ENCODE data around the gene QRICH1. TPM values are rescaled to one million over a fixed set of nuclear protein-coding genes. Genes with fewer than 3 reads are reported as not detected.

QRICH1 gene
- total and polyA plus RNA-seq, 2 of the 13 experiments (the other 11 are each of a cell fraction or from before 2014, with no cell fraction given) = 52.6 to 102 TPM

GRCh38 chr3:49007068-49007770 is 86.7 kb downstream of the QRICH1 start, which contains the start of gene WDR6 (continued):
- TF ChIP-seq ZNF800 (CRISPR knock-in tag; IDR thresholded peaks at IDR 0.05) = peak; percentile 81; the same call in 1 of the 2 replicates
- TF ChIP-seq CBFB (CRISPR knock-in tag; IDR thresholded peaks at IDR 0.05) = 0 out of 2 replicates have a peak, but pooled peaks have one; percentile 16
- no peak for TF ChIP-seq ZNF629 (CRISPR knock-in tag; conservative IDR thresholded peaks at IDR 0.05)
- TF ChIP-seq ZNF616 (CRISPR knock-in tag; IDR thresholded peaks at IDR 0.05; ENCODE audit: low read depth) = no peak
- TF ChIP-seq FLYWCH1 (CRISPR knock-in tag; IDR thresholded peaks at IDR 0.05) = no peak
- peak; percentile 58; the same call in 1 of the 2 replicates for TF ChIP-seq CBX5 (CRISPR knock-in tag; IDR thresholded peaks at IDR 0.05; ENCODE audit: borderline replicate concordance)
- peak; percentile 66 for TF ChIP-seq GZF1 (CRISPR knock-in tag; IDR thresholded peaks at IDR 0.05)
- peak; percentile 79; the same call in 1 of the 2 replicates for TF ChIP-seq HNRNPL (IDR thresholded peaks at IDR 0.05; ENCODE audit: low read depth, low read length)
- TF ChIP-seq, protein P1, sequence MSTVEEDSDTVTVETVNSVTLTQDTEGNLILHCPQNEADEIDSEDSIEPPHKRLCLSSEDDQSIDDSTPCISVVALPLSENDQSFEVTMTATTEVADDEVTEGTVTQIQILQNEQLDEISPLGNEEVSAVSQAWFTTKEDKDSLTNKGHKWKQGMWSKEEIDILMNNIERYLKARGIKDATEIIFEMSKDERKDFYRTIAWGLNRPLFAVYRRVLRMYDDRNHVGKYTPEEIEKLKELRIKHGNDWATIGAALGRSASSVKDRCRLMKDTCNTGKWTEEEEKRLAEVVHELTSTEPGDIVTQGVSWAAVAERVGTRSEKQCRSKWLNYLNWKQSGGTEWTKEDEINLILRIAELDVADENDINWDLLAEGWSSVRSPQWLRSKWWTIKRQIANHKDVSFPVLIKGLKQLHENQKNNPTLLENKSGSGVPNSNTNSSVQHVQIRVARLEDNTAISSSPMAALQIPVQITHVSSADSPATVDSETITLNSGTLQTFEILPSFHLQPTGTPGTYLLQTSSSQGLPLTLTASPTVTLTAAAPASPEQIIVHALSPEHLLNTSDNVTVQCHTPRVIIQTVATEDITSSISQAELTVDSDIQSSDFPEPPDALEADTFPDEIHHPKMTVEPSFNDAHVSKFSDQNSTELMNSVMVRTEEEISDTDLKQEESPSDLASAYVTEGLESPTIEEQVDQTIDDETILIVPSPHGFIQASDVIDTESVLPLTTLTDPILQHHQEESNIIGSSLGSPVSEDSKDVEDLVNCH (CRISPR knock-in tag; IDR thresholded peaks at IDR 0.05) = no peak
- TF ChIP-seq ZBTB42 (CRISPR knock-in tag; IDR thresholded peaks at IDR 0.05) = no peak
- TF ChIP-seq MLXIP (CRISPR knock-in tag; IDR thresholded peaks at IDR 0.05; ENCODE audit: borderline replicate concordance) = no peak
- TF ChIP-seq KLF15 (CRISPR knock-in tag; IDR thresholded peaks at IDR 0.05; ENCODE audit: borderline replicate concordance) = peak; percentile 73; the same call in 1 of the 2 replicates
- 0 out of 2 replicates have a peak, but pooled peaks have one; percentile 65 for TF ChIP-seq ZNF564 (CRISPR knock-in tag; IDR thresholded peaks at IDR 0.05)
- no peak for TF ChIP-seq MAFK (conservative IDR thresholded peaks at IDR 0.05 in 1 of 2, IDR thresholded peaks at IDR 0.05 in 1 of 2; ENCODE audit: low read length in 2 of 2)
- 0 out of 2 replicates have a peak, but pooled peaks have one; percentile 53 for TF ChIP-seq IRX3 (CRISPR knock-in tag; IDR thresholded peaks at IDR 0.05; ENCODE audit: borderline replicate concordance, low read depth)
- no peak for TF ChIP-seq ARNT (IDR thresholded peaks at IDR 0.05)
- peak; percentile 71; the same call in 1 of the 2 replicates for TF ChIP-seq HES4 (CRISPR knock-in tag; IDR thresholded peaks at IDR 0.05; ENCODE audit: borderline replicate concordance)
- 0 out of 2 replicates have a peak, but pooled peaks have one; percentile 47 for TF ChIP-seq ZNF180 (CRISPR knock-in tag; IDR thresholded peaks at IDR 0.05; ENCODE audit: borderline replicate concordance, low read depth)
- TF ChIP-seq AHR (CRISPR knock-in tag; IDR thresholded peaks at IDR 0.05) = no peak
- no peak for TF ChIP-seq ATF7 (IDR thresholded peaks at IDR 0.05)
- TF ChIP-seq ATF7 (CRISPR knock-in tag; IDR thresholded peaks at IDR 0.05) = no peak
- 0 out of 2 replicates have a peak, but pooled peaks have one; percentile 29 for TF ChIP-seq ZNF510 (CRISPR knock-in tag; IDR thresholded peaks at IDR 0.05; ENCODE audit: low read depth)
- no peak for TF ChIP-seq DNMT1 (CRISPR knock-in tag; IDR thresholded peaks at IDR 0.05)
- no peak for TF ChIP-seq RFX3 (CRISPR knock-in tag; IDR thresholded peaks at IDR 0.05)

Measured in HepG2 (cell line).